ENCODE data around the gene GALNT2. TPM values are rescaled to one million over a fixed set of nuclear protein-coding genes. Genes with fewer than 3 reads are reported as not detected.

GALNT2 gene
- total RNA-seq, 4 donors from 2014 or later, result 50.7 to 85.0 (median 71.8) TPM

DNA sequence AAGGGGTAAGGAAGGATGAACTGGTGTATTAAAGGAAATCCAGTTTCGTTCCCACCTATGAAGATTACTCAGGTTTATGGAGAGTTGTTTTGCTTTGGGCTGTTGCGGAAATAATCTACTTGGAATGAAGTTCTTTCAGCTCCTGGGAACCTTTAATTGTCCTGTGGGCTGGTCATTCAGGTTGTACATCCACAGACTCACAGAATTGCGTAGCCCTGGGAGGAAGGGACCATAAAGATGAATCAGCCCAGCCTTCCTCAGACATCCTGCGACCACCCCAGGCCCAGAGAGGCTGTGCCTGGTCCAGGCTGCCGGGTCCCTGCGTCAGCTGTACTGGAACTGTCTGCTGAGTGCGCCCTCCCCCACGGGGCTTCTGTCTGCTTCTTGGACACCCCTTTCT is 72.7 kb downstream of the GALNT2 start:
- TF ChIP-seq, protein P1, sequence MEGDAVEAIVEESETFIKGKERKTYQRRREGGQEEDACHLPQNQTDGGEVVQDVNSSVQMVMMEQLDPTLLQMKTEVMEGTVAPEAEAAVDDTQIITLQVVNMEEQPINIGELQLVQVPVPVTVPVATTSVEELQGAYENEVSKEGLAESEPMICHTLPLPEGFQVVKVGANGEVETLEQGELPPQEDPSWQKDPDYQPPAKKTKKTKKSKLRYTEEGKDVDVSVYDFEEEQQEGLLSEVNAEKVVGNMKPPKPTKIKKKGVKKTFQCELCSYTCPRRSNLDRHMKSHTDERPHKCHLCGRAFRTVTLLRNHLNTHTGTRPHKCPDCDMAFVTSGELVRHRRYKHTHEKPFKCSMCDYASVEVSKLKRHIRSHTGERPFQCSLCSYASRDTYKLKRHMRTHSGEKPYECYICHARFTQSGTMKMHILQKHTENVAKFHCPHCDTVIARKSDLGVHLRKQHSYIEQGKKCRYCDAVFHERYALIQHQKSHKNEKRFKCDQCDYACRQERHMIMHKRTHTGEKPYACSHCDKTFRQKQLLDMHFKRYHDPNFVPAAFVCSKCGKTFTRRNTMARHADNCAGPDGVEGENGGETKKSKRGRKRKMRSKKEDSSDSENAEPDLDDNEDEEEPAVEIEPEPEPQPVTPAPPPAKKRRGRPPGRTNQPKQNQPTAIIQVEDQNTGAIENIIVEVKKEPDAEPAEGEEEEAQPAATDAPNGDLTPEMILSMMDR (IDR thresholded peaks at IDR 0.05), result no peak
- ATAC-seq (ENCODE audit: low FRiP score) (no peak), DNase-seq (ENCODE audit: low spot score) (no peak)

DNA sequence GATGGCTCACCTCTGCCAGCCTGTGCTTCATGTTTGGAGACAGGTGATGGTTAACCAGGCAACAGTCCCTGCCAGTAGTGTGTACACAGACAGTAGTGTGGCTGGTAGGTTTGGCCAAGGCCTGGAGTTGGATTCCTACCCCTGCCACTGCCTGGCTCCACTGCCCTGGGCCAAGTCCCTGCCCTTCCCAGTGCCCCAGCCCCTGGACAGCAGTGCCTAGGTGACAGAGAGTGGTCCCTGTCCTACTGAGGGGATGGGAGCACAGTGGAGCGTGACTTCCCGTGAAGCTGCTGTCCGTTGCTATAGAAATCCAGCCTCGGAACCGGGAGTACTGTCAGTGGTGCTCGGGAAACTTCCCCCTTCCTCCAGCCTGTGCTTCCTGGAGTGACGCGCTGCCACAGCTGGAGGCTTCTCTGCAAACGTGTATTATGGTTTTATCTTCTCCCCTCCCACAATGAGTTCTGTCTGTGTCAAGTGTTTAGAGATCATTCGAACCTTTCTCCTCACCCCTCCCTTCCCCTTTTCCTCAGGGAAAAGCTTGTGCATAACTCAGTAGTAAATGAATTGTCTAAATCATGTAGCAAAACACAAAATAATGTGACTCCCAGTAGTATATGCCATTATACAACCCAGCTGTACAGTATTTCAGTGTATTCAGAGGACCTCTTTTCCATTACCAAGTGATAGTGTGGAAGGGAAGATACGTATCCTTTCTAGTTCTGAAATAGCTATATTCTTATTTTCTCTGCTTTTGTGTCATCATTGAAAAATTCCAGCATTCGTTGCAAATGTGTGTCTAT is 73.4 kb downstream of the GALNT2 start:
- TF ChIP-seq, protein P1 (IDR thresholded peaks at IDR 0.05), result no peak
- no peak for ATAC-seq (ENCODE audit: low FRiP score)
- DNase-seq (ENCODE audit: low spot score), result no peak

DNA sequence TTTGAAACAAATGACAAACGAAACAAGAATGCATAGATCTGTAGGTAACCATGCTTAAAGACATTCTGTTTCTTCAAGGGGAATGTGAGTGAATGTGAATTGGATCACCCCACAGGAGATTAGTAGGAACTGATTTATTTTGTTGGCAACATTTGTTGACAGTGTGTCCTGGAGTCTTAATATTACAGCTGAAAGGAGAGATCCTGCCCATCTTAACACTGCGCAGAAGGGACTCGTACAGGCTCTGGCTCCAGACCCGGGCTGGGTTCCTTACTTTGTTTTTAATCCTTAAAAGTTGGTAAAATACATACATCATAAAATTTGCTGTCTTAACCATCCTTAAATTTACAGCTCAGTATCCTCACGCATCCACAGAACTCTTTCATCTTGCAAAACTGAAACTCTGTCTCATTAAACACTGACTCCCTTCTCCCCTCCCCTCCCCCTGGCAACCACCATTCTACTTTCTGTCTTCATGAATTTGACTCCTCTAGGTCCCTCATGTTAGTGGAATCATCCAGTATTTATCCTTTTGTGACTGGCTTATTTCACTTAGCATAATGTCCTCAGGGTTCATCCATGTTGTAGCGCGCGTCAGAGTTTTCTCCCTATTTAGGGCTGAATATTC is 74.1 kb downstream of the GALNT2 start:
- ATAC-seq (ENCODE audit: low FRiP score) (no peak), DNase-seq (ENCODE audit: low spot score) (no peak)
- TF ChIP-seq, protein P1 (IDR thresholded peaks at IDR 0.05), result no peak

DNA sequence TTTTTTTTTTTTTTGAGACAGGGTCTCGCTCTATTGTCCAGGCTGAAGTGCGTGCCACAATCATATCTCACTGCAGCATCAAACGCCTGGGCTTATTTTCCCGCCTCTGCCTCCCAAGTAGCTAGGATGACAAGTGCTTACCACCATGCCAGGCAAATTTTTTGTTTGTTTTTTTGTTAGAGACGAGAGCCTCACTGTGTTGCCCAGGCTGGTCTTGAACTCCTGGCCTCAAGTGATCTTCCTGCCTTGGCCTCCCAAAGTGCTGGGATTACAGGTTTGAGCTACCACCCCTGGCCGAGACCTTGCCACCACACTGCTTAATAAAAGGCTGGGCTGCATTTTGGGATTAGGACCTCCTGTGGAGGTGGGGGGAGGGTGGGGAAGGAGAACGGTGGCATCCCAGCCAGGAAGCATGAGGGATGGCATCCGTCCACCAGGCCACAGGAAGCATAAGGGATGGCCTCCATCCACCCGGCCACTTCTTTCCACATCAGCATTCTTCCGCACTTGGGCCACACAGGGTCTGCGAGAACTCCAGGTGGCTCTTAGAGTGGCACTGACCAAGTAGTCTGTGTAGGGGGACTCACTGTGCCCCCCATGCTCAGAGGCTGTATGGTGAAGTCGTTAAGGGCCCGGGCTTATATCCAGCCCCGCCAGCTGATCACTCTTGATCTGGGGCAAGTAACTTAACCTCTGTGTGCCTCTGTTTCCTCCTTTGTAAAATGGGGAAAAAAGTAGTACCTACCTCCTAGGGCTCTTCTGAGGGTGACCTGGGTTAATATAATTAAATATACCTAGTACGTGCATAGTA is 75.0 kb downstream of the GALNT2 start:
- TF ChIP-seq, protein P1 (IDR thresholded peaks at IDR 0.05), result no peak
- ATAC-seq (ENCODE audit: low FRiP score), result no peak
- DNase-seq (ENCODE audit: low spot score), result no peak

DNA sequence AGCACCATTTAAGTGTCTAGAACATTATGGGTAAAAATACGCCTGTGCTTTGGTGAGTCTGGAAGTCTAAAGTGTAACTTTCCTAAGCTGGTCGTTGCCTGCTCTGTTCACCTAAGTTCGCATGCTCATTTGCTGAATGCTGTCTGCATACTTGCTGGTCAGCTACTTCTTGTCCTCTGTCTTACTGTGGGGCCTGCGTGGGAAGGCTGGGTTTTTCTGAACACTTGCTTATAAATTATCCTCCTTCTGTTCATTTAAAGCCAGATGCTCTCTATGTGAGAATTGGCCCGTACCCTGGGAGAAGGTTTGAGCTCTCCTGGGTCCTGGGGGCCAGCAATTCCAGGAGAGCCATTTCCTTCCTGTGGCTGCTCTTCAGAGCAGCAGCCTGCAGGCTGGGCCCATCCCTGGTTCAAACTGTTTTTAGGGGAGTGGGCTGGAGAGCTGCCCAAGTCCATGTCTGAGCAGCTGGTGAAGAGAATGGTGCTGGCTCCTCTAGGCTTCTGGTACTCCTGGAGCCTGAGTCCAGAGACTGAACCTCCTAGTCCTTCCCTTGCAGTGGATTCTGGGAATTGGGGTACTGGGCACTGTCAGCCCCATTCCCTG is 75.7 kb downstream of the GALNT2 start:
- DNase-seq (ENCODE audit: low spot score), result no peak
- TF ChIP-seq, protein P1 (IDR thresholded peaks at IDR 0.05), result no peak
- no peak for ATAC-seq (ENCODE audit: low FRiP score)

DNA sequence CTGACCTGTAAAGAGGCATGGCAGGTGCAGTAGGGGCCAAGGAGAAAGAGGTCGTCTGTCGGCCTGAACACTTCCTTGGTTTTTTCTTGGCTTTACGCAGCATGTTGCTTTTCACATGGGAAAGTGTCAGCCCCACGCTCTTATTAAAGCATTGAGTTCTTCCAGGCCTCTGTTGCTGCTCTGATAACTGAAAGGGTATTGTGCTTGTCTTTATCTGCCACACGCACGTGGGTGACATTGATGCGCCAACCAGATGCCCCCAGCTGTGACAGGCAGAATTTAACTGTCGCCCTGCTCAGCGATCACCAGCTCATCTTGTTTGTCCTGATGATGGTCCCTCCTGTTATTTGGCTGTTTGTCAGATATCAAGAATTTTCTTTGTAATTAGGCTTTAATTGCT is 76.5 kb downstream of the GALNT2 start:
- DNase-seq (ENCODE audit: low spot score) (no peak), ATAC-seq (ENCODE audit: low FRiP score) (no peak)
- TF ChIP-seq, protein P1 (IDR thresholded peaks at IDR 0.05), result no peak

Data from omental fat pad (tissue), 4 donors.